Nephron progenitor cell (in vitro differentiated cells): ENCODE results near the gene KDM4B.

Experiments used
- DNase-seq: peaks from one replicate; pipeline ENCODE4 v3.0.0; 2021
- H3K27ac Mint-ChIP-seq: 2 replicates; pipeline ENCODE4 v1.8.0; 2021; ENCODE audit warnings: mild to moderate bottlenecking, moderate library complexity, mixed read lengths
- H3K27me3 Mint-ChIP-seq: 2 replicates; pipeline ENCODE4 v1.8.0; 2021; ENCODE audit warnings: mild to moderate bottlenecking, low read depth, mixed read lengths; ENCODE audit not compliant: poor library complexity
- H3K36me3 Mint-ChIP-seq: 2 replicates; pipeline ENCODE4 v1.8.0; 2021; ENCODE audit warnings: low read depth, mixed read lengths
- H3K4me1 Mint-ChIP-seq: 2 replicates; pipeline ENCODE4 v1.8.0; 2021; ENCODE audit warnings: mixed read lengths
- H3K4me3 Mint-ChIP-seq: 2 replicates; pipeline ENCODE4 v1.8.0; 2021; ENCODE audit warnings: mild to moderate bottlenecking, moderate library complexity, mixed read lengths
- H3K9me3 Mint-ChIP-seq: 2 replicates; pipeline ENCODE4 v1.8.0; 2021; ENCODE audit warnings: mild to moderate bottlenecking, moderate library complexity, mixed read lengths
- TF ChIP-seq, protein P1 (sequence below): fragments of 200-600 bp; sonication (generic); IDR thresholded peaks from 2 replicates; pipeline ENCODE4 v1.5.0; 2021; ENCODE audit warnings: antibody characterized with exemption

Gene KDM4B

DNA sequence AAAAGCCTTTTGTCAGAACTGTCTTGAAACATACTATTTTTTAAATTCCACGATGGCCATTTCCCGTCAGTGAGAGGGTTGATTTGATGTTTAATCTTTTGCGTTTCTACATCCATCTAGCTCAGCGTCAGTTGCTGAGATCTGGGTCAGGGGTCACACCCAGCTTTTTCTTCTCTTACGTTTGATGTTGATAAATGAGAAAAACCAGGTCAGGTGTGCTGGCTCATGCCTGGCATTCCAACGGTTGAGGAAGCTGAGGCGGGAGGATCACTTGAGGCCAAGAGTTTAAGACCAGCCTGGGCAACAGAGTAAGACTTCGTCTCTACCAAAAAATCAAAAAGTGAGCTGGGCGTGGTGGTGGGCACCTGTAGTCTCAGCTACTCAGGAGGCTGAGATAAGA is 202.8 kb downstream of the KDM4B start:
- H3K27ac Mint-ChIP-seq: no peak overlapping the region
- TF ChIP-seq, protein P1, sequence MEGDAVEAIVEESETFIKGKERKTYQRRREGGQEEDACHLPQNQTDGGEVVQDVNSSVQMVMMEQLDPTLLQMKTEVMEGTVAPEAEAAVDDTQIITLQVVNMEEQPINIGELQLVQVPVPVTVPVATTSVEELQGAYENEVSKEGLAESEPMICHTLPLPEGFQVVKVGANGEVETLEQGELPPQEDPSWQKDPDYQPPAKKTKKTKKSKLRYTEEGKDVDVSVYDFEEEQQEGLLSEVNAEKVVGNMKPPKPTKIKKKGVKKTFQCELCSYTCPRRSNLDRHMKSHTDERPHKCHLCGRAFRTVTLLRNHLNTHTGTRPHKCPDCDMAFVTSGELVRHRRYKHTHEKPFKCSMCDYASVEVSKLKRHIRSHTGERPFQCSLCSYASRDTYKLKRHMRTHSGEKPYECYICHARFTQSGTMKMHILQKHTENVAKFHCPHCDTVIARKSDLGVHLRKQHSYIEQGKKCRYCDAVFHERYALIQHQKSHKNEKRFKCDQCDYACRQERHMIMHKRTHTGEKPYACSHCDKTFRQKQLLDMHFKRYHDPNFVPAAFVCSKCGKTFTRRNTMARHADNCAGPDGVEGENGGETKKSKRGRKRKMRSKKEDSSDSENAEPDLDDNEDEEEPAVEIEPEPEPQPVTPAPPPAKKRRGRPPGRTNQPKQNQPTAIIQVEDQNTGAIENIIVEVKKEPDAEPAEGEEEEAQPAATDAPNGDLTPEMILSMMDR: no peak
- no peak for DNase-seq
- H3K27me3 Mint-ChIP-seq: peaks cover 14% of the 10 kb centered on the region
- H3K4me1 Mint-ChIP-seq: no peaks in the 10 kb centered on the region
- peaks cover 6% of the 10 kb centered on the region for H3K9me3 Mint-ChIP-seq
- peaks cover 5% of the 10 kb centered on the region for H3K36me3 Mint-ChIP-seq
- H3K4me3 Mint-ChIP-seq: no peak overlapping the region

DNA sequence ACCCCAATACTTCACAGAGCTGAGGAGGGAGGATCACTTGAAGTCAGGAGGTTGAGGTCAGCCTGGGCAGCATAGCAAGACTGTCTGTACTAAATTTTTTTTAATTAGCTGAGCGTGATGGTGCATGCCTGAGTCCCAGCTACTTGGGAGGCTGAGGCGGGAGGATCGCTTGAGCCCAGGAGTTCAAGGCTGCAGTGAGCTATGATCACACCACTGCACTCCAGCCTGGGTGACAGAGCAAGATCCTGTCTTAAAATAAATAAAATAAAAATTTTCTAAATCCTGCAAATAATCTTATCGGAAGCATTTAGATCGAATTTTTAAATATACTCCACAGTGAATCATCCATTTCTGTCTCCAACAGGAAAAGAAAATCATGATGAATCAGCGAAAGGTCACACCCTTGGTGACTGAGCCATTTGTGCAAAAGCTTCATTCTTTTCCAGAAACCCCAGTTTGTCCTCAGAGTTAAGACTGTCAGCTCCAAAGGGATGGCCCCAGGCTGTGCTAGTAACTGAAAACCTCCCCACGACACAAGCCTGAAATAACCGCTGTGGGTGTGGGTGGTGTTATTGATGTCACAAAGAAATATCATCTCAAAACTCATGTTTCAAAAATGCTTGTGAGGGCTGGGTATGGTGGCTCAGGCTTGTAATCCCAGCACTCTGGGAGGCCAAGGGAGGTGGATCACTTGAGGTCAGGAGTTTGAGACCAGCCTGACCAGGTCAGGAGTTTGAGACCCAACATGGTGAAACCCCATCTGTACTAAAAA is 204.1 kb downstream of the KDM4B start:
- TF ChIP-seq, protein P1: no peak
- Mint-ChIP-seq H3K27me3 (peaks cover 10% of the 10 kb centered on the region), H3K4me3 (no peak overlapping the region), H3K9me3 (no peaks in the 10 kb centered on the region), H3K27ac (peak overlapping the region; percentile 39), H3K4me1 (no peaks in the 10 kb centered on the region), H3K36me3 (no peaks in the 10 kb centered on the region)
- no peak for DNase-seq

DNA sequence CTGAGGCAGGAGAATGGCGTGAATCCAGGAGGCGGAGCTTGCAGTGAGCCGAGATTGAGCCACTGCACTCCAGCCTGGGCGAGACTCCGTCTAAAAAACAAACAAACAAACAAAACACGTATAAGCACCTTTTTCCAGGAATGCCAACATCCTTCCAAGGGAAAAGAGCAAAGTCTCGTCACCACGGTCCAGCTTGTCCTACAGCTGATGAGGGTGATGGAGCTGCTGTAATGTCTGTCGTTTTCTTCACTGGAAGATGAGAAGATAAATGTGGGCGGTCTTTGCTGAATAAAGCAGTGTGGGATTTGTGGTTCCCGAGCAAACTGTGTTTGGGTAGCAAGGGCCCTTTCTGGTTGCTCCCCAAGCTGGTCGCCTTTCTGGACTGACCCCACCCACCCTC is 205.1 kb downstream of the KDM4B start:
- no peak for DNase-seq
- H3K4me3 Mint-ChIP-seq: no peak overlapping the region
- peaks cover 8% of the 10 kb centered on the region for H3K27me3 Mint-ChIP-seq
- no peak overlapping the region for H3K27ac Mint-ChIP-seq
- TF ChIP-seq, protein P1: no peak
- H3K36me3 Mint-ChIP-seq: no peaks in the 10 kb centered on the region
- H3K9me3 Mint-ChIP-seq: no peaks in the 10 kb centered on the region
- no peaks in the 10 kb centered on the region for H3K4me1 Mint-ChIP-seq

DNA sequence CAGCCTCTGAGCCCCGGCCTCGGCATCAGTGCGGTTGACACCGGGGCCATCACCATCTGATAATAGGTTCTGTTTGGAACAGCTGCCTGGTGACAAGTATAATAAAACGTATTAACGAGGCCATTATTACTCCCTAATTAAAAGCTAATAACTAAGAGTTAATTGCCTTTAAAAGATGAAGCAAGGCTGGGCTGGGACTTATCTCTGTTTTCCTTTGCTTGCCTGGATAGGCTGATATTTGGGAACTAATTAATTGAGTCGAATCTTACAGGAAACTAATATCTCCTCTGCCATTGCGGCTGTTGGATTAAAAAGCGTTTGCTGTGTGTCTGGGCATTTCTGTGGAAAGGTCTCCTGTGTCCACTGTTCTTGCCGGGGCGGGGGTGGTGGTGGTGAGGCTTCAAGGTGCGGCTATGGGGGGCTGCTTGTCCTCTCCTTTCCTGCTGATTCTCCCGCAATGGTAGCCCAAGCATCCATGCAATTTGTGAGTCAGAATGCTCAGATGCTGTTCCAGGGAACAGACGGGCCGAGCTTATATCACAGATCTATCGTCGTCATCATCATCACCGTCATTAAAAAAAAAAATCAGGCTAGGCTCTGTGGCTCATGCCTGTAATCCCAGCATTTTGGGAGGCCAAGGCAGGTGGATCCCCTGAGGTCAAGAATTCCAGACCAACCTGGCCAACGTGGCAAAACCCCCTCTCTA is 209.0 kb downstream of the KDM4B start:
- H3K9me3 Mint-ChIP-seq: no peaks in the 10 kb centered on the region
- H3K27me3 Mint-ChIP-seq: peaks cover 5% of the 10 kb centered on the region
- TF ChIP-seq, protein P1: no peak
- H3K4me3 Mint-ChIP-seq: no peak overlapping the region
- no peak overlapping the region for H3K27ac Mint-ChIP-seq
- no peak for DNase-seq
- H3K36me3 Mint-ChIP-seq: no peaks in the 10 kb centered on the region
- no peaks in the 10 kb centered on the region for H3K4me1 Mint-ChIP-seq

DNA sequence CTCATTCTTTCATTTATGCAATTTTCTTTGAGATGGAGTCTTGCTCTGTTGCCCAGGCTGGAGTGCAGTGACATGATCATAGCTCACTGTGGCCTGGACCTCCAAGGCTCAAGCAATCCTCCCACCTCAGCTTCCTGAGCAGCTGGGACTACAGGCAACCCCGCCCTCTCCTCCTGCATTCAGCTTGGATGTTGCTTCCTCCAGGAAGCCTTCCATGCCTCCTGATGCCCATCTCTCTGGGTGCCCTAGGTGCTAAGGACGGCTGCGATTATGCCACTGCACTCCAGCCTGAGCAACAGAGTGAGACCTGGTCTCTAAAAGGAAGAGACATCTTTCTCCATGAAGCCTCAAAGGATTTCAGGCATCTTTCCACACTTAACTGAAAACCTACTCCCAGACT is 209.9 kb downstream of the KDM4B start:
- TF ChIP-seq, protein P1: no peak
- H3K27ac Mint-ChIP-seq: no peak overlapping the region
- no peak for DNase-seq
- H3K4me3 Mint-ChIP-seq: no peak overlapping the region
- peaks cover 8% of the 10 kb centered on the region for H3K27me3 Mint-ChIP-seq
- no peaks in the 10 kb centered on the region for H3K36me3 Mint-ChIP-seq
- H3K4me1 Mint-ChIP-seq: no peaks in the 10 kb centered on the region
- no peaks in the 10 kb centered on the region for H3K9me3 Mint-ChIP-seq
